AG04449 (cell line): Measurements from ENCODE around the gene SLC13A3.

Source experiments
- CTCF ChIA-PET: fragments of 350-600 bp; formaldehyde crosslinking; extraction: SDS; loops from one replicate; lab custom pipeline; 2021; ENCODE audit warnings: antibody characterized with exemption; lab: Yijun Ruan, JAX
- POLR2A ChIA-PET: fragments of 400-600, 350-600 bp; formaldehyde crosslinking; extraction: SDS; loops from one replicate; lab custom pipeline; 2020; ENCODE audit warnings: antibody characterized with exemption, inconsistent platforms; lab: Yijun Ruan, JAX
- DNase-seq: peaks from one replicate; pipeline ENCODE4 v3.0.0-alpha.2; 2010; ENCODE audit warnings: low read depth, low spot score
- H3K4me3 ChIP-seq: 2 replicates; pipeline ENCODE4 v1.5.1; 2011; ENCODE audit warnings: low read depth, mild to moderate bottlenecking, control low read depth, low read length
- TF ChIP-seq, protein P1 (sequence below): IDR thresholded peaks from one replicate; pipeline ENCODE4 v1.5.1; 2011; ENCODE audit warnings: mild to moderate bottlenecking, moderate library complexity, low read length, control low read depth, inconsistent platforms; ENCODE audit not compliant: insufficient read depth; ENCODE audit errors: missing control alignments

The SLC13A3 gene

DNA sequence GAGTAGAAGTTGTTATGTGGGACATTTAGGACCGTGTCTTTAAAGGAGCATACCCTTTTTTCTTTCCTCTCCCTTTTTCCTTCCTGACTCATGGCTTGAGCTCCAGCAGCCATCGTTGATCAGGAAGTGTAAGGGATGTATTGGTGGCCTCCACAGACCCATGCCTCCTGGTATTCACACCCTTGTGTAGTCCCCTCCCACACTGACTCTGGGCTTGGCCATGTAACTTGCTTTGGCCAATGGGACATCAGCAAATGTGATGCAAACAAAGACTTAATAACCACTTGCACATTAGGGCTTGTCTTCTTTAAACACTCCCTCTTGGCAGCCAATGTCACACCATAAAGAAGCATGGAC is 18.9 kb upstream of the SLC13A3 start:
- no peak overlapping the region for H3K4me3 ChIP-seq
- ChIA-PET CTCF (interaction anchor here (4.8 kb wide), 1 partner anchor 10 kb away, joined by 25 read pairs; no protein-coding TSS in a partner anchor), POLR2A (no interaction called here)
- no peak for DNase-seq
- TF ChIP-seq, protein P1, sequence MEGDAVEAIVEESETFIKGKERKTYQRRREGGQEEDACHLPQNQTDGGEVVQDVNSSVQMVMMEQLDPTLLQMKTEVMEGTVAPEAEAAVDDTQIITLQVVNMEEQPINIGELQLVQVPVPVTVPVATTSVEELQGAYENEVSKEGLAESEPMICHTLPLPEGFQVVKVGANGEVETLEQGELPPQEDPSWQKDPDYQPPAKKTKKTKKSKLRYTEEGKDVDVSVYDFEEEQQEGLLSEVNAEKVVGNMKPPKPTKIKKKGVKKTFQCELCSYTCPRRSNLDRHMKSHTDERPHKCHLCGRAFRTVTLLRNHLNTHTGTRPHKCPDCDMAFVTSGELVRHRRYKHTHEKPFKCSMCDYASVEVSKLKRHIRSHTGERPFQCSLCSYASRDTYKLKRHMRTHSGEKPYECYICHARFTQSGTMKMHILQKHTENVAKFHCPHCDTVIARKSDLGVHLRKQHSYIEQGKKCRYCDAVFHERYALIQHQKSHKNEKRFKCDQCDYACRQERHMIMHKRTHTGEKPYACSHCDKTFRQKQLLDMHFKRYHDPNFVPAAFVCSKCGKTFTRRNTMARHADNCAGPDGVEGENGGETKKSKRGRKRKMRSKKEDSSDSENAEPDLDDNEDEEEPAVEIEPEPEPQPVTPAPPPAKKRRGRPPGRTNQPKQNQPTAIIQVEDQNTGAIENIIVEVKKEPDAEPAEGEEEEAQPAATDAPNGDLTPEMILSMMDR, result no peak

DNA sequence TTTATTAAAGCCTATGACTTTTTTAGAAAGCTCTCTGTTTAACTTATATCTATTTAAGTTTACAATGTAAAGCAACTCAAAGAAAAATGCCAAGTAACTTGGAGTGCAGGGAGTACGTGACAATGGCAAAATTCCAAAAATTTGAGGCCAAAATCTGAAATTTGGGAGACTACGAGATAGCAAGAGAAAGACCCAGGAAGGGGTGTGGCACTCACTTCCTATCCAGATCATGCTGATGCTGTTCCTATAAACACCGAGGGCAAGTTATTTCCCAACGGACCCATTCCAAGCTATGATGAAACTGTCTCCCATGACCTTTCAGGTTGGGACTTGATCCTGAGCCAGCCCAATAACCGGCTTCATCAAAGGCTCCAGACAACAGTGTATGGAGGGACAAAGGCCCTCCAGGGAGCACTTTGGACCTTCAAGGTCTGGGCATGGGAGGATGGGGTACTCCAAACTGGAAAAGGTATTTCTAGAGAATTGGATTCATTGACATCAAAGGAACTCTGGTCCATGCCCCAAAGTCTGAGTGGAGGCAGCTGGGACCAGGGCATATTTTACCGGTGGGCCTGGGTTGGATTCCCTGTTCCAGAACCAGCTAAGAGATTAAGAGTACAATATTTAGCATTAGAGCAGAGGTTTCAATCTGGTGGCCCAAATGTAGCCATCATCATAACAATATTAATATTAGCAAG is 15.7 kb upstream of the SLC13A3 start:
- TF ChIP-seq, protein P1, result no peak
- DNase-seq, result no peak
- ChIA-PET CTCF (interaction anchor here (4.8 kb wide), 1 partner anchor 13 kb away, joined by 25 read pairs; no protein-coding TSS in a partner anchor), POLR2A (no interaction called here)
- no peak overlapping the region for H3K4me3 ChIP-seq

DNA sequence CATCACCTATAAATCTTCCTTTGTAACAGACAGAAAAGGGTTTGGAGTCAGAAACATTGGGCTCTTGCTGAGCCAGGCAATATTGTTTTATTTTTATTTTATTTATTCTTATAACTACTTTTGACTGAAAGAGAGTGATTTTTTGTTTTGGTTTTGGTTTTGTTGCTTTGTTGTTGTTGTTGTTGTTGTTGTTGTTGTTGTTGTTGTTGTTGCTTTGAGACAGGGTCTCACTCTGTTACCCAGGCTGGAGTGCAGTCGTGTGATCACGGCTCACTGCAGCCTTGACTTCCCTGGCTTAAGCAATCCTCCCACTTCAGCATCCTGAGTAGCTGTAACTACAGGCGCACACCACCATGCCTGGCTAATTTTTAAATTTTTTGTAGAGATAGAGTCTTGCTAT is 15.0 kb upstream of the SLC13A3 start:
- POLR2A ChIA-PET, result no interaction called here
- TF ChIP-seq, protein P1, result no peak
- CTCF ChIA-PET, result interaction anchor here (4.8 kb wide), 1 partner anchor 14 kb away, joined by 25 read pairs; no protein-coding TSS in a partner anchor
- no peak overlapping the region for H3K4me3 ChIP-seq
- DNase-seq, result no peak

DNA sequence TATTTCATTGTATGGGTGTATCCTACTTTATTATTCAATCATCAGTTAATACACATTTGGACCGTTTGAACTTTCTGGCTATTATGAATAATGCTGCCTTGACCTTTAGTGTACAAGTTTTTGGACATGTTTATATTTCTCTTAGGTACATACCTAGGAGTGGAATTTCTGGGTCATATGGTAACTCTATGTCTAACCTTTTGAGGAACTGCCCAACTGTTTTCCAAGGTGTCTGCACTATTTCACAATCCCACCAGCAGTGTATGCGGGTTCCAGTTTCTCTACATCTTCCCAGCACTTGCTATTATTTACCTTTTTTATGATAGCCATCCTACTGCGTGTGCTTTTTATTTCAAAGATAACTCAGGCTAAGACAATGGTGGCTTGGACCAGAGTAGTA is 14.3 kb upstream of the SLC13A3 start:
- POLR2A ChIA-PET, result no interaction called here
- TF ChIP-seq, protein P1, result no peak
- DNase-seq, result no peak
- no peak overlapping the region for H3K4me3 ChIP-seq
- CTCF ChIA-PET, result interaction anchor here (4.8 kb wide), 1 partner anchor 15 kb away, joined by 25 read pairs; no protein-coding TSS in a partner anchor

DNA sequence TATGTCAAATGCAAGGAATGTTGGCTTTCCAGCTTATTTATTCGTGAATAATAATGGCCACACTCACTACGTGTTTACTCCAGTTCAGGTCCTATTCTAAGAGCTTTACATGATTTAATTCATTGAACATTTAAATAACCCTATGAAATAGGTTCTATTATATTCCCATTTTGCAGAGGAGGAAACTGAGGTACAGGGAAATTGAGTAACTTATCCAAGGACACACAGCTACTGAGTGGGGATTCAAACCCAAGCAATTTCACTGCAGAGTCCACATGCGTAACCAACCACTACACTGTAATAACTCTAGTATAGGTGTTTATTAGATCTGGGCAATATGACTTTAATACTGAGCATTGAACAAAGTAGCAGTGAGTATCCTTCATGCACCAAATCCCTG is 12.3 kb upstream of the SLC13A3 start:
- H3K4me3 ChIP-seq, result no peak overlapping the region
- no peak for DNase-seq
- CTCF ChIA-PET, result no interaction called here
- POLR2A ChIA-PET, result no interaction called here
- TF ChIP-seq, protein P1, result no peak

DNA sequence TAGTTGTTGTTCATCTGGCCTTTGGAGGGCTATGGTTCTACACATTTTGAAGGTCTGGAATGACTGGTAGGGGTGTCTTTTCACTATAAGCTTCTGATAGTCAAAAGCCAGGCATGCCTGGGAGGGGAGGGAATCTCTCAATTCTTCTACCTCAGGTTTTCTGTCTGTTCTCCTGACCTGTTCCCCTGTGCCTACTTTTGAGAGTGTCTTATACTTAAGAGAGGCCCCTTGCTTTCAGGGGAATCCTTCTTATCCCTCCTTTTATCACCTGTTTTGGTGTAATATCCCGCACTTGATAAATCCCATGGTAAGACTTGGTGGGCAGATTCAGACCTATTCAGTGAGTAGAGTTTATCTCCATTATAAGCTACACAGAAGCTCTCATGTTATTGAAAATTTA is 10.4 kb upstream of the SLC13A3 start:
- ChIA-PET CTCF (interaction anchor here (1.7 kb wide), 1 partner anchor 19 kb away, joined by 5 read pairs; no protein-coding TSS in a partner anchor), POLR2A (no interaction called here)
- no peak overlapping the region for H3K4me3 ChIP-seq
- TF ChIP-seq, protein P1, result no peak
- DNase-seq, result no peak
